ENCODE data around the gene NRCAM. TPM values are rescaled to one million over a fixed set of nuclear protein-coding genes. Genes with fewer than 3 reads are reported as not detected.

NRCAM gene
- total RNA-seq, 4 donors from 2014 or later, result 1.1 to 6.1 (median 4.0) TPM

GRCh38 chr7:108464743-108465142, 8.5 kb upstream of the NRCAM start:
- intact Hi-C loops (cut with DNase I; ENCODE audit: low total_unique reads), result no loop called here
- no peak for DNase-seq (ENCODE audit: low spot score in 2 of 2)
- no peak overlapping the region for H3K4me3 ChIP-seq (ENCODE audit: low read depth, poor library complexity, severe bottlenecking)
- 92 to 95% methylated on average over 2 of the region's 2 CpGs for WGBS, 2 donors
- TF ChIP-seq CTCF (IDR thresholded peaks at IDR 0.05) (no peak), POLR2A (IDR thresholded peaks at IDR 0.05) (no peak)

GRCh38 chr7:108463613-108464012, 7.4 kb upstream of the NRCAM start:
- TF ChIP-seq POLR2A (IDR thresholded peaks at IDR 0.05), result no peak
- no peak for TF ChIP-seq CTCF (IDR thresholded peaks at IDR 0.05)
- intact Hi-C loops (cut with DNase I; ENCODE audit: low total_unique reads), result no loop called here
- H3K4me3 ChIP-seq (ENCODE audit: low read depth, poor library complexity, severe bottlenecking), result no peak overlapping the region
- 73 to 80% methylated on average over 2 of the region's 2 CpGs for WGBS, 2 donors
- DNase-seq (ENCODE audit: low spot score in 2 of 2), result no peak

GRCh38 chr7:108461840-108462239, 5.6 kb upstream of the NRCAM start:
- DNase-seq (ENCODE audit: low spot score in 2 of 2), result no peak
- no peak overlapping the region for H3K4me3 ChIP-seq (ENCODE audit: low read depth, poor library complexity, severe bottlenecking)
- no peak for TF ChIP-seq CTCF (IDR thresholded peaks at IDR 0.05)
- no peak for TF ChIP-seq POLR2A (IDR thresholded peaks at IDR 0.05)
- 75 to 80% methylated on average over 3 of the region's 3 CpGs for WGBS, 2 donors
- intact Hi-C loops (cut with DNase I; ENCODE audit: low total_unique reads), result no loop called here

- TF ChIP-seq CTCF (IDR thresholded peaks at IDR 0.05) (no peak), POLR2A (IDR thresholded peaks at IDR 0.05) (no peak)
- 96 to 100% methylated on average over 1 of the region's 1 CpG for WGBS, 2 donors
- H3K4me3 ChIP-seq (ENCODE audit: low read depth, poor library complexity, severe bottlenecking), result no peak overlapping the region
- intact Hi-C loops (cut with DNase I; ENCODE audit: low total_unique reads), result no loop called here
- no peak for DNase-seq (ENCODE audit: low spot score in 2 of 2)
These were observed 4.7 kb upstream of the NRCAM start for GRCh38 chr7:108460964-108461363.

GRCh38 chr7:108459922-108460551, 3.8 kb upstream of the NRCAM start:
- WGBS, 2 donors, result 55 to 60% methylated on average over 3 of the region's 3 CpGs
- H3K4me3 ChIP-seq (ENCODE audit: low read depth, poor library complexity, severe bottlenecking), result no peak overlapping the region
- no peak for DNase-seq (ENCODE audit: low spot score in 2 of 2)
- TF ChIP-seq POLR2A (IDR thresholded peaks at IDR 0.05) (no peak), CTCF (IDR thresholded peaks at IDR 0.05) (no peak)
- intact Hi-C loops (cut with DNase I; ENCODE audit: low total_unique reads), result no loop called here

GRCh38 chr7:108457871-108458270, 1.6 kb upstream of the NRCAM start:
- intact Hi-C loops (cut with DNase I; ENCODE audit: low total_unique reads), result no loop called here
- no peak overlapping the region for H3K4me3 ChIP-seq (ENCODE audit: low read depth, poor library complexity, severe bottlenecking)
- DNase-seq (ENCODE audit: low spot score in 2 of 2), result no peak
- no peak for TF ChIP-seq CTCF (IDR thresholded peaks at IDR 0.05)
- TF ChIP-seq POLR2A (IDR thresholded peaks at IDR 0.05), result no peak

Measured in lower leg skin (tissue), 4 donors.